SK-MEL-5 (cell line): ENCODE measurements around the gene PMM1. TPM values are rescaled to one million over a fixed set of nuclear protein-coding genes. Genes with fewer than 3 reads are reported as not detected.
A peak's percentile ranks its signal among the peaks of the same experiment; 100 is the strongest.

Experiments used
- DNase-seq: peaks from one replicate; pipeline ENCODE4 v3.0.0-alpha.2; 2016; ENCODE audit warnings: low read depth, low spot score
- in situ Hi-C: cut with HindIII; loops from 2 replicates; pipeline ENCODE4 v1.10.0; 2016; ENCODE audit warnings: low sequenced_read_pairs, high pct_unique_total_duplicates, low pct_unique_long_range_greater_than_20kb
- total RNA-seq: library from RNA; depleted of rRNA; stranded (reverse); fragments of >200 nt; shearing (Covaris generic); gene quantifications from 2 replicates; pipeline ENCODE4 v1.2.3, GENCODE V29; 2014

PMM1 gene
- total RNA-seq, 1 experiment from 2014 or later, result 8.2 TPM

DNA sequence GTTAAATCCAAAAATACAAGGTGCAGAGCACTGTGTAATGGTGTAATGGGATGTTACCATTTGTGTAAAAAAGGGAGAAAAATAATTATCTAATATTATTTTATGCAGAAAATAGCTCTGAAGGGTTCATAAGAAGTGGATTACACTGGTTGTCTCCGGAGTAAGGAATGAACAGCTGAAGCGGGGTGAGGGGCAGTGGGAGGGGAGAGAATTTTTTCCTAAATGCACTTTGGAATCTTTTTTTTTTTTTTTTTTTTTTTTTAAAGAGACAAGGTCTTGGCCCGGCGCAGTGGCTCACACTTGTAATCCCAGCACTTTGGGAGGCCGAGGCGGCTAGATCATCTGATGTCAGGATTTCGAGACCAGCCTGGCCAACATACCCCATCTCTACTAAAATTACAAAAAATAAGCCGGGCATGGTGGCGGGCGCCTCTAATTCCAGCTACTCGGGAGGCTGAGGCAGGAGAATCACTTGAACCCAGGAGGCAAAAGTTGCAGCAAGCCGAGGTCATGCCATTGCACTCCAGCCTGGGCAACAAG is 38.6 kb downstream of the PMM1 start:
- DNase-seq, result no peak
- in situ Hi-C loops, result no loop called here

DNA sequence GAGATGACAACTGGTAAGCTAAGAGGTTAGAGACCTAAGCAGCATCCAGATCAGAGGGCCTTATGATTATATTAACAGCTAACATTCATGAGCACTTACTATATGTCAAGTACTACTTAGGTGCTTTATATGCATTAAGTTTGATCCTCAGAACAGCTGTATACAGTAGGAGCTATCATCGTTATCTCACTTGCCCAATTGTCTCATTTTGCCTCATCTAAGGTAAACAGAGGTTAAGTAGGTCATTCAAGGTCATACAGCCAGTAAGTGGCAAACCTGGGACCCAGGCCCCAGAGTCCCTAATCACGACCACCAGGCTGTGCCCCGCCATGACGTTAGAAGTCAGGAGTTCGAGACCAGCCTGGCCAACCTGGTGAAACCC is 40.8 kb downstream of the PMM1 start:
- no peak for DNase-seq

DNA sequence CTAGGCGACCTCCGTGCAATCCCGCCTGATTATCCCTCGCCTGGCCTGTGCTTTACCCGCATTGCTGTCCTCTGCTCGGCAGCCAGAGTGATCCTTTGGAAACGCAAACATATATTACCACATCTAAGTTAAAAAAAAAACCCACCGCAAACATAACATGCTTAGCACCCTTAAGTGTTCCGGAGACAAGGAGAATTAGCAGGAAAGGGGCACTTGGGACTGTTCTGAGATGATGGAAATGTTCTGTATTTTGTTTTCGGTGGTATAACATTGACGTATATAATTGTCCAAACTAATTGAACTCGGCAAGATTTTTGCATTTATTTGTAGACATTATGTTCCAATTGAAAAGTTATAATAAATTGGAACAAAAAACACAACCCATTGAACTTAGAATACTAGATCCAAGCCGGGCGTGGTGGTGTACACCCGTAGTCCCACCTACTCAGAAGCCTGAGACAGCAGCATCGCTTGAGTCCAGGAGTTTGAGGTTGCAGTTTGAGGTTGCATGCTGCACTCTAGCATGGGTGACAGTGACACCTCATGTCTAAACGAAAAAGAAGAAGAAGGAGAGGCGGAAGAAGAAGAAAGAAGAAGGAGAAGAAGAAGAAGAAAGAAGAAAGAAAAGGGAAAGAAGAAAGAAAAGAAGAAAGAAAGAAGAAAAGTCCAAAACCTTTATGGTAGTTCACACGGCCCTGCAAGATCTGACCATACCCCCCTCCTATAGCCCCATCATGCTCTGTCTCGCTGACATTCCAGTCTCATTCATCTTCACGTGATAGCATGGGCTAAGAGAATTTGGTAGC is 44.8 kb downstream of the PMM1 start:
- in situ Hi-C loops, result no loop called here
- no peak for DNase-seq

More for the DNA sequence above, 40.8 kb downstream of the PMM1 start:
- in situ Hi-C loops, result no loop called here

DNA sequence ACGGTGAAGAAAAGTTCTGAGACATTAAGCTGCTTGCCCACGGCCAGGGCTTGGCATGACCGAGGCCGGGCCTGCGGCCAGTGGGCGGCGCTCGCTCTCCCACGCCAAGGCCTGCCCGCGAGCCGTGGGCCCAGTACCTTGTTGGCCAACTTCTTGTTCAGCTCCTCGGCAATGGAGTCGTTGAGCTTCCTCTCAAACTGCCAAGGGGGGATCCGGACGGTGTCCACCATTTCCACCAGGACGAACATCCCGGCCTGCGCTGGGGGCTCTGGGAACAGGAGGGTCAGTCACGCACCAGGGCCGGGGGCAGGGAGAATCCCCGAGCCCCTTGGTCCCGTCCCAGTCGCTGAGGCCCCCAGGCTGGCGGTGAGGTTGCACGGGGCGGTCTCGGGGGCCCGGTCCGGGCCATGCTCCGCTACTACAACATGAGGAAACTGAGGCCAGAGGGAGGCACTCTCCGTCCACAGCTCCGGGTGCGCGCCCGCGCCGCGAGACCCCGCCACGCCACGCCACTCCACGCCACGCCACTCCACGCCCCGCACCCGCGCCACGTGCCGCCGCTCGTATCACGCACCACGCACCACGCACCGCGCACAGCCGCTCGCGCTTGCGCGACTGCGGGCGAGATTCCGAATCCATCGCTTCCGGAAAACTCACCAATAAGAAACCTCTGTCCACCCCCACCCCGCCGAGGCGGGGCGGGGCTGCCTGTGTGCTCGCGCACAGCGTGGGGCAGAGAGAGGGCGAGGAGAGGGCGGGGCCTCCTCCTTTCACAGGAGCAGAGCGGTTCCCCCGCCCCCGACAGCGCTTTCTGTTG is 45.6 kb downstream of the PMM1 start, which contains the start of gene POLR3H:
TSS of gene POLR3H (minus strand) at position 617 of the 817 bp plus-strand sequence. CDS start at position 248, 369 bp downstream.
- peak; percentile 98 for DNase-seq
- in situ Hi-C loops, result no loop called here

DNA sequence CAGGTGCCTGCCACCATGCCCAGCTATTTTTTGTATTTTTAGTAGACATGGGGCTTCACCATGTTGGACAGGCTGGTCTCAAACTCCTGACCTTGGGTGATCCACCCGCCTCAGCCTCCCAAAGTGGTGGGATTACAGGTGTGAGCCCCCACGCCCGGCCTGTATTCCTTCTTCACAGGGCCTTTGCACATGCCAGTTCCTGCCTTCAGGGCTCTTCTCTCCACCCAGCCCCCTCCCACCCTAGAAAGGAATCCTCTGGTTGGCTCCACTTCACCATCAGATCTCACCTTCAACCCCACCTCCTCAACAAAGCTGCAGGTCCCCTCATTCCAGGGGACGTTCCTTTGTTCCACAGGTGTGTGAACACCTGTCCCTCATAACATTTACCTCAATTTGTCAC is 47.4 kb downstream of the PMM1 start:
- in situ Hi-C loops, result no loop called here

DNA sequence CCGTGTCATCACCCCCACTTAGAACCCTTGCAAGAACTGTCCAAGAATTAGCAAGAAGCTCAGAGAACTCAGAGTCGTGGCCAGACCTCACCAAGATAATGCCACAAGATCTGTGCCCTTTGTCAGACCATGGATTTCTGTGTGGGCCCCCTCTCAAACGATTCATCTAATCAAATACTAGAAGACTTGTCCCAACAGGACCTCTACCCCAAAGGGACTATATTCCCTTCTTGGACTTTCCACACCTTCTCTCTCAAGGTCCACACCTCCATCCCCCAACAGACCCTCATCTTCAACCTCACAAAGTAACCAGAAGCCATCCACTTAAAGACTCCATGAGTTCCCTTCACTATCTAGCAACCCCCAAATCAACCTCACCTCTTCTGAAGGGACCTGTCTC is 48.2 kb downstream of the PMM1 start:
- no peak for DNase-seq
- in situ Hi-C loops, result no loop called here

More for the DNA sequence above, 47.4 kb downstream of the PMM1 start:
- DNase-seq, result no peak

DNA sequence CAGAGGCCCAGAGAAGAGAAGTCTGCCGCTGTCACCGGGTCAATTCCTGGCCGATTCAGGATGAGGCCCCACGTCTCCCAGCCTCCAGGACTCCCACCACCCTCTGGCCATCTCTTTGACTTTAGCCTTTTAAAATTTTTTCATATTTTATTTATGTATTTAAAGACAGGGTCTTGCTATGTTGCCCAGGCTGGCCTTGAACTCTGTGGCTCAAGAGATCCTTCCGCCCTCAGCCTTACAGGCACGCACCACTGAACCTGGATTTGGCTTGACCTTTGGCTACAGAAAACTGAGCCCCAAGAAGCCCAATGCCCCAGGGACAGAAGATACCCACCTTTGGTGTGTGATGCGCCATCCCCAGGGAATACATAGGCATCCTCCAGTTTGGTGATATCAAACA is 49.3 kb downstream of the PMM1 start:
- DNase-seq, result no peak
- in situ Hi-C loops, result no loop called here

DNA sequence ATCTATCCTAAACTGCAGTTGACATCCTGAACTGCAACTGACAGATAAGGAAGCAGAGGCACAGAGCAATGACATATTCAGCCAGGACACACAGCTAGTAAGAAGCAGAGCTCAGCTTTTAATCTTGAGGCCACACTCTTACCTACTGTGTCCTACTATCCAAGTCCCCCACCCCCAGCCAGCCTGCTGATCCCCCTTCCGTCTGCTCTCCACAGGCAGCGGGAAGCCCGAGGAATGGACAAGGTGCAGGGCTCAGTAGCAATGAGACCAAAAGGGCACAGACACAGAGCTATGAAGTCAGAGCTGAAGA is 49.7 kb downstream of the PMM1 start:
- no peak for DNase-seq
- in situ Hi-C loops, result no loop called here

DNA sequence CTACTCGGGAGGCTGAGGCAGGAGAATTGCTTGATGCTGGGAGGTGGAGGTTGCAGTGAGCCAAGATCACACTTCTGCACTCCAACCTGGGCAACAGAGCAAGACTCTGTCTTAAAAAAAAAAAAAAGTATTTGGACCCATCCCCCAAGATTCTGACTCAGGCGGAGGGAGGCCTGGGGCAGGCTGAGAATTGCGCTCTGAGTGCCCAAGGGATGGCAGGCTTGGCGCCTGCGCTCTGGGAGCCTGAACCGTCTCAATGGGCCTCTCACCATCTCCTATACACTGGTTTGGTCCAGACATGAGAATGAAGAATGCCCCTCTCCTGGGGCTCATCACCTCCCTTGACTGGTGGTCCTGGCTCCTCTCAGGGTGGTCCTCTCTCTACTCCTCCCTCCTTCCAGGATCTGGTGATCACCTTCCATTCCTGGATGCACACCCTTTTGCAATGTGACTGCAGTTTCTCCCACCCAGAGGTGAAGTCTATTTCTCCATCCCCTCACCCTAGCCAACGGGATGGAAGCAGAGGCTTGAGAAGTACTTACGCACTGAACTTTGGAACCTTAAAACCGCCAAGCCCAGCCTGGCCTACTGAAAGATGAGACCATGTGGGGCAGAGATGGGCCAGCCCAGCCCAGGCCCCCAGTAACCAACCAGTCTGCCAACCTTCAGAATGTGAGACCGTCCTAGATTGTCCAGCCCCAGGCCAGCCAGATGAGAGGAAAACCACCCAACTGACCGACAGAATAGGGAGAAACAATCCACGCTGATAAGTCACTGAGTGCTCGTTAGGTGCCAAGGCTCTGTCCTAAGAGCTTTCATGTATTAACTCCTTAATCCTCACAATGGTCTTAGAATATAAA is 50.3 kb downstream of the PMM1 start:
- no peak for DNase-seq
- in situ Hi-C loops, result no loop called here

DNA sequence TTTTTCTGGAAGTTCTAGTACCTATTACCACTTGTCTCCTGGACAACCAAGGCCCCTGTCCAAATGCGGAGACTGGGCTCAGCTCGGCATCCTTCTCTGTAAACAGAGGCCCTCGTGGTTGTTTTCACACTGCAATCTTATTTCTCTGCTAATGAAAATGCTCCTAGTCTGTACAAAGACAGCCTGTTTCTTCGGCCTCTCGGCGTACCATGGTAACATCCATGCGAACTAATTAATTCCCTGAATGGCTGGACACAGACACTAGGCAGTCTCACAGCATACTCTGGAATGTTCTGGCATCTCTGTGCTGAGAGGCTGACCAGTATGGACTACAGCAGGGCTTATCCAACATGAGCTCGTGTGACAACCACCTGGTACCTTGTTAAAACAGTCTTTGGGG is 51.1 kb downstream of the PMM1 start:
- in situ Hi-C loops, result no loop called here
- DNase-seq, result no peak

DNA sequence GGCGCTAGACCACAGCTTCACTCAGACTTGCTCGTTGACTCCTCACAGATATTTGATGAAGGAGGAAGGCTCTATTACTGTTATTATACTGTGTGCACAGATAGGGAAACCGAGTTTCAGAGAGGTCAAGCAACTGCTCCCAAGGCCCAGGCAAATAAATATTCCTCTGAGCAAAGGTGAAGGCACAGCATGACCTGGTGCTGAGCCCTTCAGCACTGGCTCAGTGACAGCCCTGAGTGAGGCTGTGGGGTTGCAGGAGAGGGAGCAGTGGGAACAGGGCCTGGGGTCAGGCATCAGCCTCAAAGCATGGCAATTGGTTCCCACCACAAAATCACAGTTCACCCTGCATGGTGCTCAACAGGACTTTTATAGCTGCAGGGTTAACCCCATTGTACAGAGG is 52.4 kb downstream of the PMM1 start:
- in situ Hi-C loops, result no loop called here
- no peak for DNase-seq

DNA sequence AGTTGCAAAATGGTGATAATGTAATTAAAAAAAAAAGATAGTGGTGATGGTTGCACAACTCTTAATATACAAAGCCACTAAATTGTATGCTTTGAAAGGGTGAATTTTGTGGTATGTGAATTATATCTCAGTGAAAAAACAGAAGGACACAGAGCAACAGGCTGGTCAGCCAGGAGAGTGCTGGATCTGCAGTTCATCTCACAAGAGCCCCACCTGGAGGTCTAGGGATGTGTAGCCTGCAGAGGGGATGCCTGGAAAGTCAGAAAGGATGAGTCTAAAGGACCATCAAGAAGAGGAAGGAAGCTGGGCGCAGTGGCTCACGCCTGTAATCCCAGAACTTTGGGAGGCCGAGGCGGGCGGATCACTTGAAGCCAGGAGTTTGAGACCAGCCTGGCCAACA is 54.4 kb downstream of the PMM1 start:
- peak; percentile 60 for DNase-seq
- in situ Hi-C loops, result no loop called here

DNA sequence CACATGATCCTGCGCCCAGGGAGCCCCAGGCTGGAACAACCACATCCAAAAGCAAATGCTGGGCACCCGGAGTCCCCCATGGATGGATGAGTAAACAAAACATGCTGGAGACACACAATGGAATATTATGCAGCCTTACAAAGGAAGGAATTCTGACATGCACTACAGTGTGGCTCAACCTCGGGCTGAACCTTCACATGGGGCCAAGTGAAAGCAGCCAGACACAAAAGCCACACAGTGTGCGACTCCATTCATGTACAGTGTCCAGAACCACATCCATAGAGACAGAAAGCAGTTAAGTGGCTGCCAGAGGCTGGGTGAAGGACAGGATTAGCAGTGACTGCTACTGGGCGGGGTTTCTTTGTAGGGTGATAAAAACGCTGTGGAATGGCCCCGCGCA is 55.4 kb downstream of the PMM1 start:
- in situ Hi-C loops, result no loop called here
- peak; percentile 52 for DNase-seq

DNA sequence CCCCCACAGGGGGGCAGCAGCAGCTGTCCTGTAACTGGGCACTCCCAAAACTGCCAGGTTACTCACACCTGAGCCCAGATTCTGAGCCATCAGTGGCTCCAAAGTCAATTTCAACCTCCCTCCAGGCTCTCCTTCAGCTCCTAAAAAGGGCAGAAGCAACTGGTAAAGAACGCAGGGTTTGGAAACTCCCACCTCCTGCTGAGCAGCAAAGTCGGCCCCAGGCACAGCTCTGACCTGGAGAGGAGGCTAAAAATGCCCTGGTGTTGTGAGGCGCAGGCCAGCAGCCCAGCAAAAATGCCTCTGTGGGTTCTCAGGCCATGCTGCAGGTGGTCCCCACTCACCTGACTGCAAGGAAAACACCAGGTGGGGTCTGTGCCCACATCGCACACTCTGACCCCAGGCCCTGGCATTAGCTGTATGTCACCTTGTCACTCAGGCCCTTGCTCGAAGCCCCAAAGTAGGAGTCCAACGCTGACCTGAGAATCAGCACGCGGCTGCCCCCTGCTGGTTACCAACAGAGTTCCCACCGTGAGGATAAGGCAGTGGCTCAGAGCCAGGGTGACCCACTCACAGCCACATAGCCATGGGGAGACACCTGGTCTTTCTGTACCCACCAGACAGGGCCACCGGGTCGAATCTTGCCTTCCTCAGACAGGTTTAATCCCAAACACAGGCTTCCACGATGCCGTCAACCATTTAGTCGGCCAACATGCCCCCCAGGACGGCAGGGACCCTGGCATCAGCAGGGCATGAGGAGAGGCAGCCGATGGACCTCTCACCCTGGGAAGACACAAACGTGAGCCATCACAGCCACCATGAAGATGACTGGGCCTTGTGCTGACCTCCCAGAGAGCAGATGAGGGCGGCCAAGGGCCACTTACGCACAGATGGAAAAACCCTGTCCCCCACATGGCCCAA is 56.5 kb downstream of the PMM1 start:
- in situ Hi-C loops, result no loop called here

DNA sequence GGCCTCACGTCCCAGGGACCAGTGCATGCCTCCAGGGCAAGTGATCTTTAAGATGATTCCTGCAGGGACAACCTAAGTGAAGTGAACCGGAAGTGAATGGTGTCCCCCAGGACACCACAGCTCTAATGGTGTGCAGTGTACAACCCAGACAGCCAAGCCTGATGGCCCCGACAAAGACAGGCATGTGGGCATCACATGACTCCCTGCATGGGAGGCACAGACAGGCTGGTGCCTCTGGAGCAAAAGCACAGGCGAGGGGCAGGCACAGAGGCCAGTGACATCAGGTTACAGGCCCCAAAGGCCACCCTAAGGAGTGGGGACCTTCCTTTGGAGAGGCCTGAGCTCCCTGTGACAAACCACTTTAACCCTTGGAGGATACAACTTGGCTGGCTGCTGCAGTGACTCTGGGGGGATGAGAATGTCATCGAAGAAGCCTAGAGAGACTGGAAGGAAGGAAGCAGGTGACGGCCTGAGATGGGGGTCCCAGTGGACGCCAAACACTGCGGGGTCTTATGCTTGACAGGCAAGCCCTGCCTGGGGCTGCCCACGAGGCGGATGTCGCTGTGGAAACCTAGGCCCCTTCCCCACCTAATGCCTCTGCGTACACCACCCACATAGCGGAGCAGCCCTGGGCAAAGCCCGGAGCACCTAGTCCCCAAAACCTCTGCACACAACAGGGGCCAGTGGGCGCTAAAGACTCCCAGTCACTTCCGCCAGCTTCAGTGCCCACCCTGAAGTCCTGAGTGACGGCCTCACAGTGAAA is 57.7 kb downstream of the PMM1 start:
- peak; percentile 50 for DNase-seq
- in situ Hi-C loops, result no loop called here

More for the DNA sequence above, 56.5 kb downstream of the PMM1 start:
- DNase-seq, result peak; percentile 81
